H1 (cell line): Measurements from ENCODE around the gene BORCS6. TPM values are rescaled to one million over a fixed set of nuclear protein-coding genes. Genes with fewer than 3 reads are reported as not detected.

ENCODE experiments used
- RAD21 ChIP-seq, 2 experiments: IDR thresholded peaks in 1 of 2; conservative IDR thresholded peaks in 1 of 2; 2 replicates each; pipeline ENCODE4 v1.6.1; 2011; ENCODE audit warnings: low read depth in 2 of 2, low read length in 2 of 2, improper control_type of control experiment in 1 of 2, inconsistent platforms in 1 of 2, mild to moderate bottlenecking in 1 of 2, moderate library complexity in 1 of 2
- polyA plus RNA-seq, 7 experiments: library from polyadenylated mRNA; depleted of rRNA in 3 of 7; stranded (reverse) in 5 of 7; unstranded in 2 of 7; fragments of >200 nt in 5 of 7; fragments of 200-250 nt in 2 of 7; gene quantifications; 1 replicate in 5 of 7; 2 replicates in 1 of 7; 4 replicates in 1 of 7; pipeline versions ENCODE4 v1.2.1 to v1.2.3, GENCODE V29; 2011 to 2013; ENCODE audit warnings: missing spikeins in 2 of 7, mixed read lengths in 2 of 7
- total RNA-seq: library from RNA; stranded (reverse); fragmentation: NEBNext Ultra II Directional; extraction: Animal tissue kit (Norgen Biotek cat#: 25700); gene quantifications from 2 replicates; pipeline ENCODE4 v1.2.1, GENCODE V29; 2021

The BORCS6 gene
- total and polyA plus RNA-seq, 2 of the 8 experiments (the other 6 are each of a cell fraction or from before 2014, with no cell fraction given): 3.3 to 3.6 TPM

- TF ChIP-seq RAD21 (IDR thresholded peaks at IDR 0.05 in 1 of 2, conservative IDR thresholded peaks at IDR 0.05 in 1 of 2; ENCODE audit: low read depth in 2 of 2, low read length in 2 of 2): no peak
Measured at GRCh38 chr17:8151120-8151640, 38.8 kb downstream of the BORCS6 start (continued).
